HG03066 (cell line): Measurements from ENCODE around the gene TNIK.
"Not testable (repeated sequence)": the region's sequence is repeated elsewhere in the genome, so short reads cannot be mapped to it uniquely, and the experiment has no call there.

Source experiments
- ATAC-seq: cut with Tn5 transposase; IDR thresholded peaks from one replicate; pipeline ENCODE4 v1.9.1; 2021; ENCODE audit warnings: low read depth; ENCODE audit not compliant: unreplicated experiment

TNIK gene

DNA sequence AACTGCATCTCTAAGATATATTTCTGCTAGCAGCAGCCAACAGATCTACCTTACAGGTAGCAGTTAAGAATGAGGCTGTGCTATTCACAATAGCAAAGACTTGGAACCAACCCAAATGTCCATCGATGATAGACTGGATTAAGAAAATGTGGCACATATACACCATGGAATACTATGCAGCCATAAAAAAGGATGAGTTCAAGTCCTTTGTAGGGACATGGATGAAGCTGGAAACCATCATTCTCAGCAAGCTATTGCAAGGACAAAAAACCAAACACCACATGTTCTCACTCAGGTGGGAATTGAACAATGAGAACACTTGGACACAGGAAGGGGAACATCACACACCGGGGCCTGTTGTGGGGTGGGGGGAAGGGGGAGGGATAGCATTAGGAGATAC, 218.6 kb downstream of the TNIK start:
- not testable (repeated sequence) for ATAC-seq

DNA sequence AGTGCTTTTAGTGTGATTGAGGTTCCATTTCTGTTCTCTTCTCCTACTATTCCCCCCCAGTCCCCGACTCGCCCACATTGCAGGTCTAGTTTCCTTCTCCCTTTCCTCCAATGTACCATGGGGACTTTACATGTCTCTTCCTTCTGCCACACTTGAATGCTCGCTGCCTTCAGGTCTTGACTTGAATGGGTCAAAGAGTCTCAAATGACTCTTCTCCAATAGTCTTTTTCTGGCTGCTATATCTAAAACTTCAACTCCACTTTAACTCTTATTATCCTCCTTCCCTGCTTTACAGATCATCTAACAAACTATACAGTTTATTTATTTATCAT, 219.7 kb downstream of the TNIK start:
- no peak for ATAC-seq

DNA sequence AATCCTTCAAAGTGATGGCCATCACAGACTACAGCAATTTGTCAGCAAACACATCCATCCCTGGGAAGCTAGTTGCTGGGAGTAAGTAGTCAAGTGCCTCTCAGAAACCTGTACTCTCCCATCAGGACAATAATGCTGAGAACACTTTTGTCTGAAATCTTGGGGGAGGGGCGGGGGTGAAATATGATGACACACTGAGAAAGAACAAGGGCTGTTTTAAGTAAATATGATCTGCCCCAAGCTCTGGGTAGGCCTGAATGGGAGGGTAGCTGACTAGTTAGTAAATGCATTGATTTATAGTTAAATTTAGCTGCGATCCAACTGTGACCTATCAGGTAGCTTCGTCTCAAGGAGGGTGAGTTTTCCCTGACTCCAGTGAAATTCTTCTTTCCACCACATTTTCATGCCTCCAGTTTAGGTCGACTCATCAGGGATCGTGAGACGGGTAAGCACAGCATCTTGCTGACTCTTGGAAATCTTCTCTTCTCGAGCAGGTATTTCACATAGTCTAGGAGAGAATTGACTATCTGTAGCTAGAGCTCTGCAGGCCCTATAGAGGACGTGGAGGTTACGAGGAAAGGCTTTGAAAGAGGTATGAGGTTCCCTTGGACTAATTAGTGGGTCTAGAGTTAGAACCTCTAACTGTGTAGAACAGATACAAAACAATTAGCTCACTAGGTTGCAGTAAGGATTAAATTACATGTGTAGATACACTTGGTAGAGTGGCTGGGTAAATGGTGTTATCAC, 220.3 kb downstream of the TNIK start:
- ATAC-seq = no peak

DNA sequence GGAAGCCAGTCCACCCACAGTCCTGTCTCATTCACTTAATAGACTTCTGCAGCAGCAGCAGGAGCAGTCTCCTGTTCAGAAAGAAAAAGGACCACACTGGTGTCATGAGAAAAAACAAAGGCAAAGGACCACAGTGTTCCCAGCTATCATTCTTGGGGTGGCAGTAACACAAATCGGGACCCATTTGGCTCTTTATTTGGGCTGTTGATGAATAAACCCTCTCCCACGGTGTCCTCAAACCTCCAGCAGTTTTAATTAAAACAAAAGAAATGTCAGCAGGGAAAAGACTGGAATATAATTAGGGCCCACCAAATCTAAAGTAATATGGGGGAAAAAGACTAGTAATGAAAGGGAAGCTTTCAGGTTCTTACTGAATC, 223.2 kb downstream of the TNIK start:
- no peak for ATAC-seq

DNA sequence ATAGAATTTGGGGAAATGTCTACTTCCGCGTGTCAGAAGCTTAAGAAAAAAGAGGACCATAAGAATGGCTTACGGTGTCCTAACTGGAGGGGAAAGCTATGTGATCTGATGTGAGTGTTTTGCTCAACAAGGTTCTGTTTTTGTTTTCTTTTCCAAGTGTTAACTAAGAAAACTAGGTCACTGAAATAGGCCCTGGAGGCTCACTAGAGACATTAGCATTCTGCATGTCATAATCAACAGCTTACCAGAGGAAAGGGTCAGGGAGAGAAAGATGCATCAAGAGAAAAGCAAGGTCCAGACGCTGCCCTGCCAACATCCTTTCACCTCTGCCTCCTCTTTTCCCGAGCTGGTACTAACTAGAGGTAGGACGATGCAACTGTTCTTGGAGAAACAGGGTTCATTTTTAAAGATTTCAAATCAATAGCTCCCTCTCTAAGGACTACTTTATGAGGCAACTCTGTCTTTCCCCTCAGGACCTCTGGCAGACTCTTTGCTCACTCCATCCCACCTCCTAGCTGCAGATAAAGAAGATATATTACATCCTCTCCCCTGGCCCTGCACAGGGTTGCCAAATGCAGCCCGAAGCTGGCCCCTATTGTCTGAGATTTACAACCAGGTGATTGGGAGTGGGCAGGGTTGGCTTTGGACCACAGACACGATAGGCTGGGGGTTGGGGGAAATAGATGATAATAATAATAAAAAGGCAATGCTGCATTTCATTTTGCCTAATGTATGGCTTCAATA, 223.8 kb downstream of the TNIK start:
- ATAC-seq = no peak

DNA sequence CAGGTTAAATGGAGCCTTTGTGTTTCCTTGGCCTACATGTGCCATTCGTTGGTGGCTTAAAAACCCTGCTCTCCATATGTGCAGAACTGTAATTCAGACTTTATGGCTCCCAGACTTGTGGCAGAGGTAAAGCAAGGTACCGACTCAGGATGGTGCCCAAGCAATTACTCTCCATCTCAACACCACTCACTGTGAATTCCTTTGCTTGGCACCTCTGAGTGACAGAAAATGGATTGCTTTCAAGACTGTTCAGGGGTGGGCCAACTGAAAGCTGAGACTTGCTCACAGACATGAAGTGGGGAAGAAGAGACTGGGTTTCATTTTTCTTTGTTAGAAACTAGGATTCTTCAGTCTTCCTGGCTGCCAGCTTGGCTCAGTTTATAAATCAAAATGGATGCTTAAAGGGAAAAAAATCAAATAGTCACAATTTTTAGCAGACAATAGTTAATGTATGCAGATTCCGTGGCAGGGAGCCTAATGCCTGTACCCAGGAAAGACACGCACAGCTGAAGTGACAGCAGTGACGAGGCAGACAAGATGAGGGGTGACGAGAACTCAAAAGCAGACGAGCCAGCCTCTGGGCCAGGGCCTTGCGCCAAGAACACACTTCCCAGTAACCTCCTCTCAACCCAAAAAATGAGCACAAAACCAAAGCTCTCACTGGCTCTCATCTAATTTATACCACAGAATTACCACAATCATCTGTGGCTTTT, 225.8 kb downstream of the TNIK start:
- ATAC-seq = no peak

DNA sequence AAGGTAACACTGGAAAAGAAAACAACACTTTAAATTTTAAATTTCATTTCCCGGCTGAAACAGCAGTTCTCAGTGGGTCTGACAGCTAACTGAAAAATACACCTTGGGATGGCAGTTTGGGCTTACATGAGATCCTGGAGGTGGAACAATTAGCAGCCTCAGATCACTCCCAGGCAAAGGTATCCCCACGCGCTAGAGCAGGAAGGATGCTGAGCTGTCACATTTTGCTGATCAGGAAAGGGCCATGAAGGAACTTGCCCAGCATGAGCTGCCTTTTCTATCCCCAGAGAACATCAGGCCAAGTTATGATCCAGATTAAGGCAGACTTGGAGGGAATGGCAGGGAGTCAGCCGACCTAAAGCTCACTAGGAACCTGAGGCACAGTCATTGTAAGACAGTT, 228.8 kb downstream of the TNIK start:
- no peak for ATAC-seq

DNA sequence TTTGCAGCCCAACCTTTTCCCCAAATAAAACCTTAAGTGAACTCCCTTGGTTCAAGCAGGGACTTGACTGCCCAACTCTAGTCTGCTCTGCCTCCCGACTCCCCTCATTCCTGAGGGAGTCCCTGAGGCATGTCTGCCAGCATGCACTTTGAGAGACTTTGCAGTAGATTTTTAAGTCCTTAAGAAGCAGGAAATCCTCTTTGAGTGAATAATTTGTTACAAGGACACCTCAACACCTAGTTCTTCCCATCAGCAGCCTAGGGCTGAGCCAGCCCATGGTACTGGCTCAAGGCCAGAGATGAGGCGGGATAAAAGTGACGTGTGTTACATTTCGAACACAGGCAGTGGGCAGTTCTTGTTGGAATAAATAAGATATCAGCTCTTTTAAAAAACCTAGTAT, 229.3 kb downstream of the TNIK start:
- no peak for ATAC-seq

DNA sequence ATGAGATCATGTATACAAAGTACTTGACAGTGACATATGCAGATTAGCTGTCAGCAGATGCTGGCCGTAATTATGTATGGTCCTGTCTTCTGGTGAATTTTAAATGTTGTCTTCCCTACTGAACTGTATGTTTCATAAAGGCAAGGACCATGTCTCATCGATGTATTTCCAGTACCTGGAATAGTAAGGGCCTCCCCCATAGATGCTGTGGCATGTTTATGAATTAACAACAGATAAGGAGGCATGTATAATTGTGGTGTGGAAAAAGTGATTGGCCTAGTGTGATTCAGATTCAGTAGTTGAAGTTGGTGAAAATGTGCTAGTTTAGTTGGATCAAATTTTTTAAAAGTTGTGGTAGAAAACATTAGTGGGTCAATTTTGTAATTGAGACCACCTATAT, 231.0 kb downstream of the TNIK start:
- ATAC-seq = no peak

DNA sequence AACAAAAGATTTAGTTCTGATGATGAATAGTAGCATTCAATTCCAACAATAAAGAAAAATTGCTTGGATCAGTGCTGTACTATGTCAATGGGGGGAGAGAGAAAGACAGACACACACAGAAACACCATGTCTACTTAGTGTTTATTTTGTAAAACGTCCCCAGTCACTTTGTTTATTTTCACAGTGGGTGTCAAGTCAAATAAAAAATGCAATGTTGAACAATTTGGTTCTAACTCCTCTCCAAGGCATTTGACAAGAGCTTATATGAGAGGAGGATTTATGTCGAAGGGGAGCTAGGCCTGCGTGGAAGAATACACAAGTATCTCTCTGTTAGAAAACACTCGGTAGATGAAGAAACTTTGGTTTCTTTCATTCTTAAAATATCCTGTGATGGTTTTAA, 232.0 kb downstream of the TNIK start:
- ATAC-seq = no peak

DNA sequence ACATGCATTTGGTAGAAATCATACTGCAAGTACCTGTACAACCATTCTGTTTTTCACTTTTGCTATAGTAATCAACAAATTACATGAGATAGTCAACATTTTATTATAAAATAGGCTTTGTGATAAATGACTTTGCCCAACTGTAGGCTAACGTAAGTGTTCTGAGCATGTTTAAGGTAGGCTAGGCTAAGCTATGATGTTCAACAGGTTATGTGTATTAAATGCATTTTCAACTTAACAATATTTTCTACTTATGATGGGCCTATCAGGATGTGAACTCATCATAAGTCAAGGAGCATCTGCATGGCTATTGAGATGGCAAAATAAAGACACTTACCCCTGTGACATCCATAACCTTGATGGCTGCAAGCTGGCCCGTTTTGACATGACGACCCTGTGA, 232.4 kb downstream of the TNIK start:
- ATAC-seq = no peak

DNA sequence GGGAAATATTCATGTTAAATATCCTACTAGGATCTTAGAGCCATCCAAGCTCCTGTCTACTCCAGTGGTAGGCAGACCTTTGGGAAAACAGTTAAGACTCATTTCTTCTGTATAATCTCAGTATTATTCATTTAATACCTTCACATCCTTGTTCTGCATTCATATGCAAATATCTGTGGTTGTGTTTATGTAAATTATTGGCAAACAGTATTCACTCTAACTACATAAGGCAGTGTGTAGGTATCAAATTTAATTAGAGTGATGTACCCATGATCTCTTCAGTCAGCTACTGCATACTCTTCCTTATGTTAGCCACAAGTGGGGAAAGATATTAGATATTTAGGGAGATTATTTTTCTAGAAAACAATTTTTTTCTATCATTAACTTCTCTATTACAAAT, 232.8 kb downstream of the TNIK start:
- no peak for ATAC-seq

DNA sequence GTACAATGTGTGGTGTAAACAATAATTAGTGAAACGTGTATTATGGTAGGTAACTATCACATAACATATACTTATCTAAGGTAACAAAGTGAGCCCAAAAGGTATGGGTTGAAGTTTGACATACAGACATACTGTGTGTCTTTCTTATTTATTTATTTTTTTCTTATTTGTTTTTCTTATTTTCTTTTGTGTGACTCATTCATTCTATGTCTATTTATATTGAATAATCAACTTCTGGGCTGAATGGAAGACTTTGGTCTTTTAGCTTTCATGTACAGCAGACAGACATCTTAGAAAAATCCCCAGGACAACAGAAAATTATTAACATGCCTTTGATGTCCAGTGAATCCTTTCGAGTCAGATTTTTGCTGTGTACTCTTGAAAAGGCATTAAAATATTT, 233.4 kb downstream of the TNIK start:
- ATAC-seq = no peak

DNA sequence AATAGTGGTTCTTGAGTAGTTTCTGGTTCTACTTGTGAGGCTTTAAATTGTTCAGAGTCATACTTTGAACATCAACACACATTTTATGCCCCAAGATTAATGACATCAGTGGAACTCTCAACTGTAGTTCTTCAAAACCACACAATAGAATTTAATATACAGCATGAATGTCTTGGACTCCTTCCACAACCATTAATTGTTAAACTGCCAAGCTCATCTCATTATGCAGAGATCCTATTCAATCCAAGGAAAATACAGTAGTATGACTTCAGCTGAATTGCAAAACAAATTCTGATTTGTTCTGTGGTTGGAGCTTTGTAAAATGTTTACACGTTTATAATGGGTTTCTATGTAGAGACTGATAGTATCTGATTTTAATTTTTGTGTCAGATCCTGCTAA, 234.5 kb downstream of the TNIK start:
- no peak for ATAC-seq

DNA sequence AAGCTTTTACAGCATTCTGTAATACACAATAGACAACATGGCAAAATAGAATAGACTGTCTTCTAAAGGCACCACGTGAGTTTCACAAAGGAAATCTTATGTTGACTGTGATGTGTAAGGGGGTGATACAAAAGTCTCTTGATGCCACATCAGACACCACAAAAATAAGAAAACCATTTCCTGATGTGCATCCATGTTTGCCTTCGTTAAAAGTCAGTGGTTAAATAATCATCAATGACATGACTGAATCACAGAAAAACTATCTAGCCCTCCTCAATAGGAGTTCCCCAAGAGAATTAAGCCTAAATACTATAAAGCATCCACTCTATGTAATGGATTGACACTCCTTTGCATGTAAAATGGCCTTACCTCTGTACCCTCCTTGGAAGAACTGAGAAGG, 235.0 kb downstream of the TNIK start:
- no peak for ATAC-seq

DNA sequence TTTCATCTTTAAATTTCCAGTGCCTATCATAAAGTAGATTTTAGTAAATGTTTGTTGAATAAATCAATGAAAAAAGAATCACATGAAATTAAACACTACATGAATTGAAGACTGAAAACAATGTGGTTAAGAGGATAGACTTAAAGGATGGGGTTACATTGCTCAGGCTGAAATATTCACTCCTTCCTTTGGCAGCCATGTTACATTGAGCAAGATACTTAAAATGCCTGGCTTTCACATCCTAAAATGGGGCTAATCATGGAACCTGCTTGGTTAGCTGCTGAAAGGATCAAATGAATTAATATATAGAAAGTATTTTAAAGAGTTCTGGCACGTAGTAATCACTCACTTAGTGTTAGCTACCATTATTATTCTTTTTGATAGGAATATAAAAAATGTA, 236.8 kb downstream of the TNIK start:
- ATAC-seq = no peak

DNA sequence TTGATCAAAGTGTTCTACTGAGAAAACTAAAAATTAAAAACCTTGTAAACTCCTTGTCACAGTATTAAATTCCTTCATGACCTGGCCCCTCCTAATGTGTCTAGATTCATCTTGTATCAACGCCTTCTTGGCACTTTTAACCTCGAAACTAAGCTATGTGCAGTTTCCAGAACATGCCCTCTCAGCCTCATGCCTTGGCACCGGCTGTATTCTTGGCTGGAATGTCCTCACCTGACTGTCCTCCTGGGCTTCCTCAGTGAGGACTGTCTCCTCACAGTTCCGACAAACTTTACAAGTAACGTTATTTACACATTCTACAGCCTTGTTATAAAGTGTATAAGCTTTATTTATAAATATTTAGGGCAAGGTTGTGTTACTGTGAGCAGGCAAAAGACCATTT, 237.2 kb downstream of the TNIK start:
- ATAC-seq = no peak

DNA sequence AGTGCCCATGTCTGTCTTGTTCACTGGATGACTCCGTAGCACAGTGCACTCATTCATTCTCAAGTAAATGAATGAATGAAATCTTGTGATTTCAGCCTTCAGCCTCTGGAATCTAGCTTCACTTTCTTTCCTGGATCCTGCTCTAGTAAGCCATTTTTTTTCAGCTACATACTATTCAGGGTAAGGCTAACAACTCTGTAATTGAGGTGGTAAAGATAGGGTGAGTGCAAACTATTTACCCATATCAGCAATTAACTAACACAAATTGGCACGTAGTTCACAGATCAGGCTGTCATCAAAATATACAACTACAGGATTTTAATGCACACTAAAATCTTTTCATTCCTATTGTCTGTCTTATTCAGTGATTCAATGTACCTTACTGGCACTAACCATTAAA, 238.6 kb downstream of the TNIK start:
- ATAC-seq = no peak

DNA sequence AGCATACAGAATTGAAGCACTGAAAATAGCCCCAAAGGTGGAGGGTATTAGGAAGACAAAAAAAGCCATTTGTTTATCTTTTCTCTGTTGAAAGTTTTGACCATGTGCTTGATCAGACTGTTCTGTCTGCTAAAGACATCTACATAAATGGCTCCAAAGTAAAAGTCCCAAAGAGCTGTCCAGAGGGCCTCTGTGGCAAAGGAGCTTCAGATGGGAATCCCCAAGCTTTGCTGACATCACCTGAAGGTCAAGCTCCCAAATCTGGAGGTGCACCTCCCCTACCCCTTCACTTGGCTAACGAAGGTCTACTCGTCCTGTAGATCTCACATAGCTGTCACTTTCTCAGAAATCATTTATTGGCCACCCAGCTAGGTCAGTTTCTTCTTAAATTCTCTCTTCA, 239.1 kb downstream of the TNIK start:
- ATAC-seq = no peak

DNA sequence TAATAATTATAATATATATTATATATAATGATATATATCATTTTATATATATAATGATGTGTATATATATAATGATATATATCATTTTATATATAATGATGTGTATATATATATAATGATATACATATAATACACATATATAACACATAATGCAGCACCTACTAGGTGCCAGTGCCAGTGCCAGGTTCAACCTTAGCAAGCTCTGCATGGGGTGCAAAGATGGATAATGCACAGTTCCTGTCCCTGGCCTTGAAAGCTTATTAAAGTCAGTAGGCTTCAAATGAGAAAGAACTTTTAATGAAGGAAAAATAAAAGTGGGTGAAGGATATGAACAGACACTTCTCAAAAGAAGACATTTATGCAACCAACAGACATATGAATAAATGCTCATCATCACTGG, 240.9 kb downstream of the TNIK start:
- ATAC-seq = no peak

DNA sequence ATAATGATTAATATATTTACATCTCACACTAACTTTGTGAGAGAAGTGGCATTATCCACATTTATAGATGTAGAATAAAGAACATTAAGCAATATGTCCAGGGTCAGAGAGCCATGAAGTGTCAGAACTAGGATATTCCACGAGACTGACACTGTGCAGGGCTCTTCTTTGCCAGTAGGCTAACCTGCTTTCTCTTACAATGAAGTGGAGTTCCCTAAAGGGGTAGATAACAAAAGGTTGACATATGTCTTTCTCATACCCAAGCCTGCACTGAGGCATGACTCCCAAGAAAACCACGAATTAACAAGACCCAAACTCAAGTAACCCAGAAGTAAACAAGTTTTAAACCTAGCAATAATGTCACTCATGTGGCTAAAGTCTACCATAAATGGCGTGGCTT, 242.1 kb downstream of the TNIK start:
- no peak for ATAC-seq

DNA sequence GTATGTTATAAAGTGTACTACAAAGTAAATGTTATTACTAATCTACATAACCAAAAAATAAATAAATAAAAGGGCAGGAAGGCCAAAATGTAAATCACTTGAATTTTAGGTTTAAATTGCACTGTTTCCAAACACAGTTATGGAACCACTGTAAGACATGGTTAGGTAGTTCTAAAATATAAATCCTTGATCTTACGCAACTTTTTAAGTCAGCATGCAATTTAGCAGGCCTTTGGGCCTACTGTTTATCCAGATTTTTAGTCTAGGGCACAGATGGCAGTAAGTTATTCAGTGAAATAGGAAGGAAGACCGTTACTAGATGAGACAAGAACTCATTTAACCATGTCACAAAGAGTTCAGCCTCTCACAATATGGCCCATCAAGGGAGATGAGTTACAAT, 246.3 kb downstream of the TNIK start:
- no peak for ATAC-seq
